Measurements from ENCODE around the gene SMIM38.

DNA sequence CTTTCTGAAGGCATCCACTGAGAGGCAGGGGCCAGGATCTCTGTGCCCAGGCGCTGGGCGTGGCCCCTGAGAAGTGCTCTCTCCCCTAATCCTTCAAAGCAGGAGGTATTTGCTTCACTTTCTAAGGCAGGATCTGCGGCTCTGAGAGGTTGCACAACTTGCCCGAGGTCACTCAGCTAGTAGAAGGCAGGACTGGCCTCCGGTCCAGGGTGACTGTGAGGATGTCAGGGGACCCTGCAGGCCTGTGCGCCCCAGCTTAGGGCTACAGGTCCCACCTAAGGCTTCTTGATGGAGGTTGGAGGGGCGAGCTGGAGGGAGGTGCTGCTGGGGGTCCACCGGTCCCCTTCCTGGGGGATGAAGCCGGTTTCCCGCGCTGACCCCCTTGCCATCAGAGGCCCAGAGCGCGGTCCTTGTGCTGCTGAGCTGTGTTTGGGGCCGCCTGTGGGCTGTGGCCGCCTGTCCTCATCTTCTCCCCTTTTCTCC is 979 bp downstream of the SMIM38 start:
- TF ChIP-seq, protein P1, sequence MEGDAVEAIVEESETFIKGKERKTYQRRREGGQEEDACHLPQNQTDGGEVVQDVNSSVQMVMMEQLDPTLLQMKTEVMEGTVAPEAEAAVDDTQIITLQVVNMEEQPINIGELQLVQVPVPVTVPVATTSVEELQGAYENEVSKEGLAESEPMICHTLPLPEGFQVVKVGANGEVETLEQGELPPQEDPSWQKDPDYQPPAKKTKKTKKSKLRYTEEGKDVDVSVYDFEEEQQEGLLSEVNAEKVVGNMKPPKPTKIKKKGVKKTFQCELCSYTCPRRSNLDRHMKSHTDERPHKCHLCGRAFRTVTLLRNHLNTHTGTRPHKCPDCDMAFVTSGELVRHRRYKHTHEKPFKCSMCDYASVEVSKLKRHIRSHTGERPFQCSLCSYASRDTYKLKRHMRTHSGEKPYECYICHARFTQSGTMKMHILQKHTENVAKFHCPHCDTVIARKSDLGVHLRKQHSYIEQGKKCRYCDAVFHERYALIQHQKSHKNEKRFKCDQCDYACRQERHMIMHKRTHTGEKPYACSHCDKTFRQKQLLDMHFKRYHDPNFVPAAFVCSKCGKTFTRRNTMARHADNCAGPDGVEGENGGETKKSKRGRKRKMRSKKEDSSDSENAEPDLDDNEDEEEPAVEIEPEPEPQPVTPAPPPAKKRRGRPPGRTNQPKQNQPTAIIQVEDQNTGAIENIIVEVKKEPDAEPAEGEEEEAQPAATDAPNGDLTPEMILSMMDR (IDR thresholded peaks at IDR 0.05; ENCODE audit: borderline replicate concordance, extremely low read depth, low read length, poor library complexity, severe bottlenecking) = no peak
- no peak for TF ChIP-seq EZH2 (IDR thresholded peaks at IDR 0.05; ENCODE audit: borderline replicate concordance, low read depth, low read length, severe bottlenecking)

All from DND-41 (cell line).